IPS-15b (cell line): Measurements from ENCODE around the gene COG3.

ENCODE experiments used
- H3K27me3 ChIP-seq: one replicate; pipeline ENCODE4 v1.6.1; 2013; ENCODE audit warnings: low read length; ENCODE audit not compliant: control insufficient read depth, insufficient read depth
- H3K36me3 ChIP-seq: one replicate; pipeline ENCODE4 v1.6.1; 2013; ENCODE audit warnings: low read length; ENCODE audit not compliant: control insufficient read depth, insufficient read depth
- H3K4me1 ChIP-seq: one replicate; pipeline ENCODE4 v1.6.1; 2013; ENCODE audit warnings: mild to moderate bottlenecking, low read length; ENCODE audit not compliant: control insufficient read depth, insufficient read depth
- H3K4me3 ChIP-seq: one replicate; pipeline ENCODE4 v1.5.1; 2013; ENCODE audit warnings: low read depth, low read length
- H3K9ac ChIP-seq: one replicate; pipeline ENCODE4 v1.6.1; 2013; ENCODE audit warnings: low read depth, mild to moderate bottlenecking, low read length
- H3K9me3 ChIP-seq: one replicate; pipeline ENCODE4 v1.6.1; 2013; ENCODE audit warnings: mild to moderate bottlenecking, low read length; ENCODE audit not compliant: control insufficient read depth, insufficient read depth

COG3 gene

DNA sequence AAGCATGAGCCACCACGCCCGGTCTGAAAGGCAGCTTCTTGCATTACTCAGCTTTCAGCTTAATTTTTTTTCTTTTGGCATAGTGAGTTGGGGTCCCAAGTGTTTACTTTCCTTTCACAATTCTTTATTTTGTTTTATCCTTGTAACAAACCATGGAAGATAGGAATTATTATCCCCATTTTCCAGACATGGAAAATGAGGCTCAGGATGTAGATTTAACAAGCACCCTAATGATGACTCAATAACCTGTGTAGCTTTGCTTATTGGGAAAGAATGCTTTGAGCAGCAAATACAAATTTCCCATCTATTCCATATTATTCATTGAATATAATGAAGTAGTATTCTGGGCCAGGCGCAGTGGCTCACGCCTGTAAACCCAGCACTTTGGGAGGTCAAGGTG is 13.5 kb upstream of the COG3 start:
- Histone ChIP-seq H3K27me3 (no peaks in the 10 kb centered on the region), H3K9me3 (no peaks in the 10 kb centered on the region), H3K36me3 (no peaks in the 10 kb centered on the region)

DNA sequence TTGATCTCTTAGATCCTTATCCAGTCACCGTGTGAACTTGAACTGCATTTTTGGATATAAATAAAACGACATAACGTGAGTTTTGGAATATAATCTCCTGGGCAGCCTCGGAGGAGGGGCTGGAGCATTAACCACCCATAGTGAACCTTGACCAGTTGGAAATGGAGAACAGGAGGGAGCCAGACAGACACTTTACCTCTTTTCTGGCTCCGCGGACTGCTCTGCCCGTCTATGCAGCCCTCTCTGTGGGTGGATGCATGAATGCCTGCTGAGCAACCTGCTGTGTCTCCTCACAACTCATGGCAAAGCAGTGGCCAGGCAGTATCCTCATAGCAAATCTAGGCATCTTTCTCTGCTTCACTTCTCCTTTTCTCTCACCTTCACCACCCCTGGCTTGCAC is 10.5 kb upstream of the COG3 start:
- Histone ChIP-seq H3K4me3 (no peak overlapping the region), H3K4me1 (no peaks in the 10 kb centered on the region), H3K36me3 (no peaks in the 10 kb centered on the region), H3K27me3 (no peaks in the 10 kb centered on the region), H3K9me3 (no peaks in the 10 kb centered on the region), H3K9ac (no peak overlapping the region)

More for the DNA sequence above, 13.5 kb upstream of the COG3 start:
- Histone ChIP-seq H3K4me3 (no peak overlapping the region), H3K9ac (no peak overlapping the region), H3K4me1 (peaks cover 2% of the 10 kb centered on the region)

DNA sequence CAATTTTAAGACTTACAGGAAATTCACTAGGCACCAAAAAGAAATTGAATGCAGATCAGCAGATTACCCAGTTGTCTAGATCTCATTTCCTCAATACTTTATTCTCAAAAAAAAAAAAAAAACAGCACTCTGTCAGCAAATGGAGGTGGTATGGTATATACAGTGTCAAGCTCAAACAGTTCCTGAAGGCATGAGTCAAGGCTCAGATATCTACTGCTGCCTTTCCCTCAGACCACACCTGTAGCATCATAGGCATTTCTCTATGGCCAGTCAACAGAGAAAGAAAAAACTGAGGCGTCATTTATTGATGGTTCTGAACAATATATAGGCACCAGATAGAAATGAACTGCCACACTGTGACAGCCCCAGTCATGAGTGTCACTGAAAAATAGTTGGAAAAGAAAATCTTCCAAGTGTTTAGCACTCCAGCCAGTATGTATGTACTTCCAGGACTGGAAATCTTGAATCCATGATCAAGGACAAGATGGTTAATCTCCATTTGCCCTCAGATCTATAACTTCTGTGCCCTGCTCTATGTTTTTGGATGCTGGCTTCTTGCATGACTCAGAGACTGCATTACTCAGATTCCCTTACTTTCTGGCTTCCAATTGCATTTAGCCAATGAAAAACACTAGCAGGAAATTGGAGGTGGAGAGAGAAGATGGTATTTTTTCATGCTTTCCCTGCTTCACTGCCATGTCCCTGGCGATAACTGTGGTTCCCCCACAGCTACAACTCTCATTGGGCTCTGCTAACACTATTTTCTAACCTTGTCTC is 8.4 kb upstream of the COG3 start:
- Histone ChIP-seq H3K27me3 (no peaks in the 10 kb centered on the region), H3K4me1 (no peaks in the 10 kb centered on the region), H3K9me3 (no peaks in the 10 kb centered on the region), H3K4me3 (no peak overlapping the region), H3K36me3 (no peaks in the 10 kb centered on the region), H3K9ac (no peak overlapping the region)

DNA sequence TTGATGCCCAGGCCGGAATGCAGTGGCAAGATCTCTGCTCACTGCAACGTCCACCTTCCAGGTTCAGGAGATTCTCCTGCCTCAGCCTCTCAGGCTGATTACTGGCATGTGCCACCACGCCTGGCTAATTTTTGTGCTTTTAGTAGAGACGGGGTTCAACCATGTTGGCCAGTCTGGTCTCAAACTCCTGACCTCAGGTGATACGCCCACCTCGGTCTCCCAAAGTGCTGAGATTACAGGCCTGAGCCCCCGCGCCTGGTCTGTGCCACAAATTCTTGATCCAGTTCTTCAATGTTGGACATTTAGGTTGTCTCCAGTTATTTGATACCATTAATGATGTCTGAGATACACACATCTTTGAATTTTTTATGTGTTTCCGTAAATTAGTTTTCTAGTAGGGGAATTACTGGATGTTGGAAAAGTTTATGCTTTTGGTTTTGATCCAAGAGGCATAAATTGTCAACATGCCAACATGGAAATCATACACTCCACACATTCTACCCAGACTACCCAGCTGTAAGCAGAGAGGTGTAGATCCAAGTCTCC is 525 bp upstream of the COG3 start:
- H3K4me3 ChIP-seq, result peak overlapping the region; percentile 96
- H3K36me3 ChIP-seq, result peaks cover 4% of the 10 kb centered on the region

DNA sequence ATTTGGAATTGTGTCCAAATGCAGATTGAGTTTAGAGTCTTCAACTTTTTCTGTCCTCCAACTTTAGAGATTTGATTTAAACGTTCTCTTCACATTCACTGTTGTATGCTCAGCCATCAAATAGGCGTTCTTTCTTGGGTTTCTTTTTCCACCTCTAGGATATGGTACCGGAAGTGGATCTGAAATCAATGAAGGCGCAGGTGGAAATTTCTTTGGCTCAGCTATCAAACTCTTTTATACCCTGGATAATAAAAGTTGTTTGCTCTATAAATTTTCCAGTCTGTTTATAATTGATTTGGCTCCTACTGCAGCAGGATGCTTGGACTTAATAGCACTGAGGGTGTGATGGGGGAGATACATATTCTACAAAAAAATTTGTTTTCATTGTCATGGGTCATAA is 1.6 kb downstream of the COG3 start:
- no peak overlapping the region for H3K4me3 ChIP-seq
- H3K9me3 ChIP-seq, result no peaks in the 10 kb centered on the region
- H3K36me3 ChIP-seq, result peaks cover 4% of the 10 kb centered on the region
- no peaks in the 10 kb centered on the region for H3K27me3 ChIP-seq
- no peak overlapping the region for H3K9ac ChIP-seq
- peaks cover 9% of the 10 kb centered on the region for H3K4me1 ChIP-seq

More for the DNA sequence above, 525 bp upstream of the COG3 start:
- Histone ChIP-seq H3K27me3 (no peaks in the 10 kb centered on the region), H3K9me3 (no peaks in the 10 kb centered on the region), H3K9ac (no peak overlapping the region), H3K4me1 (peaks cover 9% of the 10 kb centered on the region)

DNA sequence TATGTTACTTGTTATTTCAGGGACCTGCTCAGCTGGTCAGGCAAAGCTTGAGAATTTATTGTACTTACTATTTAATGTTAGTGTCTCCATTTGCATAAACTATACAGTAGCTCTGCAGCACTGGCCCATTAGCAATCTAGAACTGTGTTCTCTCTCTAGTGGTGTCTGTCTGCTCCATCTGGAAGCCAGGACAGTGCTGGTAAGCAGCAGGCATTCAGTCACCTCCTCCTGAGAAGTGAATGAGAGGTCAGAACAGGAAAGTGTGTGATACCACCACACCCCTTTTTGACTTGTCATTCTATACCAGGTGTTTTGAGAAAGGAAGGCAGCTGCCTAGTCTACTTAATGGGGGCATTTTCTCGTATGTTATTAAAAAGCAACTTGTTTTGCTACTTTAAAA is 3.9 kb downstream of the COG3 start:
- no peaks in the 10 kb centered on the region for H3K27me3 ChIP-seq
- no peak overlapping the region for H3K9ac ChIP-seq
- H3K4me1 ChIP-seq, result peaks cover 9% of the 10 kb centered on the region
- H3K36me3 ChIP-seq, result peaks cover 4% of the 10 kb centered on the region
- no peak overlapping the region for H3K4me3 ChIP-seq
- no peaks in the 10 kb centered on the region for H3K9me3 ChIP-seq

DNA sequence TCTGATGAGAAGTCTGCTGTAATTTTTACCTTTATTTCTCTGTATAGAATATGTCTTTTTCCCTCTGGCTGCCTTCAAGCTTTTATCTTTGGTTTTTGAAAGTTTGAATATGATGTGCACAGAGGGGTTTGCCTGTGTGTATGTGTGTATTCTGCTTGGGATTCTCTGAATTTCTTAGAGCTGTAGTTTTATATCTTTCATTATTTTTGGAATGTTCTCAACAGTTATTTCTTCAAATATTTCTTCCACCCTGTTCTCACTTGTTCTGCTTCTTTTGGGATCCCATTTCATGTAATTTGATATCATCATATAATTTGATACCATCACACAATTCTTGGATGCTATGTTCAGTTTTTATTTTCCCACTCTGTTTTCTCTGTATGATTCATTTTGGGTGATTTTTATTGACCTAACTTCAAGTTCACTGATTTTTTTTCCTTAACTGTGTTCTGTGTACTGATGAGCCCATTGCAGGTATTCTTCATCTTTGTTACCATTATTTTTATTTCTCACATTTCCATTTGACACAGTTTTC is 7.5 kb downstream of the COG3 start:
- Histone ChIP-seq H3K9me3 (no peaks in the 10 kb centered on the region), H3K4me3 (no peak overlapping the region), H3K36me3 (no peaks in the 10 kb centered on the region), H3K4me1 (peaks cover 6% of the 10 kb centered on the region), H3K27me3 (no peaks in the 10 kb centered on the region), H3K9ac (no peak overlapping the region)

DNA sequence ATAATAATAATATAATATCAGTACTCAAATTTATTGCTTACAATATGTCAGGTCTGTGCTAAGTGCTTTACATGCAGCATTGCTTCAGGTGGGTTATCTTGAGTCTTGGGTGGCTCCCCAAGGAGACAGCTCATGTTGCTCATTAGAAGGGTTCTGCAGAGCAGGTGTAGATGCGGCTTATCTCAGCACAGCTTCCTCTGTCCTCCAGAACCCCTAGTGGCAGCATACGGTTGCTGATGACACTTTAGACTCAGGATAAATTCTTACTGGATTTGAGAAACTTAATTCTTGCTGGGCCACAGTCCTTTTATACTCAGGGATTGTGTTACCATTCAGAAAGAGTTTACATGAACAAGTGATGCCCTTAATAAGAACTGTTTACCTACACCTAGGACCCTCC is 8.9 kb downstream of the COG3 start:
- no peak overlapping the region for H3K4me3 ChIP-seq

DNA sequence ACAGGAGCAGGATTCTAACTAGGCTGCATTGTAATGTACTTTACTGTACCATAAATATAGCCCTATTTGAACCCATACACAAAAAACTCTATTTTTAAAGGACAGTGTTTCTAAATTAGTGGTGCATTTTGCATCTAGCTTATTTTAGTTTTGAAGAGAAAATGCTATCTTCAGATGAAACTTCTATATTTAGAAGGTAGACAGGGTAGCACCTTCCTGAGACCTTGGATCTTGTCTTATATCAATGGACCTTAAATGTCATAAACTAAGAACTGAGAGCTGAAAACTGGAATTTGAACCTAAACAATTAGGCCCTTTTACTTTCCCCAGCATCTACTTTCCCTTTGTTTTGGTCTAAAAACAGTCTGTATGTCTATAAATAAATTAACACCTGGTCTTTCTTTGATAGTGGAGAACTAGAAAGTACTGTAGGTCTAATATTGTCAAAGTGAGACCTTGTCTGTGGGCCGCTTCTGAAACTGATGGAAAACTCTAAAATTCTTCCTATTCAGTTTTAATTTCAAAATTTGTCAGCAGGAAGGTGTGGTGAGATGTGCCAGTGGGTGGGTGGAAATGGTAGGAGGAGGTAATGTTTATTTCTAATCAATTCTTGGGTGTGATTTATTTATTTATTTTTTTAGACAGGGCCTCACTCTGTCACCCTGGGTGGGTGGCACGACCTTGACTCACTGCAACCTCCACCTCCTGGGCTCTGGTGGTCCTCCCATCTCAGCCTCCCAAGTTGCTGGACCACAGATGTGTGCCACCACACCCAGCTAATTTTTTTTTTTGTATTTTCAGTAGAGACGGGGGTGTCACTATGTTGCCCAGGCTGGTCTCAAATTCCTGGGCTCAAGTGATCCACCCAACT is 10.1 kb downstream of the COG3 start:
- Histone ChIP-seq H3K4me3 (no peak overlapping the region), H3K4me1 (no peaks in the 10 kb centered on the region), H3K36me3 (no peaks in the 10 kb centered on the region), H3K9ac (no peak overlapping the region), H3K9me3 (no peaks in the 10 kb centered on the region), H3K27me3 (no peaks in the 10 kb centered on the region)

More for the DNA sequence above, 8.9 kb downstream of the COG3 start:
- no peaks in the 10 kb centered on the region for H3K4me1 ChIP-seq
- no peaks in the 10 kb centered on the region for H3K9me3 ChIP-seq
- no peaks in the 10 kb centered on the region for H3K36me3 ChIP-seq
- H3K9ac ChIP-seq, result no peak overlapping the region
- no peaks in the 10 kb centered on the region for H3K27me3 ChIP-seq

DNA sequence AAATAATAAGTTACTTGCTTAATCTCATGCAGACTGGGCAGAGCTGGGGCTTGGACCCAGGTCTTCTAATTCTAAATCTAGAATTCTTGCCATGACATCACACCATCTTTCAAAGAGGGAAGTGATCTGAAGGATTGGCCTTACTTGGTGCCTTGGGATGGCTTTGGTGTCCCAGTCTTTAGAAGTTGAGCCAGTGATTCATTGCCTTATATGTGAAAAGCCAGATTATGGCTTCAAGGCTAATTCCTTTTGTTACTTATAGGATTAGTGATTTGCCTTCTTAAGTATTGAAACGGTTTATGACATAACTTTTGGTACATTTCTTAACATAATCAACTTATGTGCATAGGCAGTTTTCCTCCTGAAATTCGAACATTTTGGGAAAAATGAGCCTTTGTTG is 14.9 kb downstream of the COG3 start:
- peaks cover 5% of the 10 kb centered on the region for H3K36me3 ChIP-seq
- H3K4me1 ChIP-seq, result no peaks in the 10 kb centered on the region
- no peaks in the 10 kb centered on the region for H3K27me3 ChIP-seq
- H3K9me3 ChIP-seq, result no peaks in the 10 kb centered on the region
- H3K4me3 ChIP-seq, result no peak overlapping the region
- no peak overlapping the region for H3K9ac ChIP-seq

DNA sequence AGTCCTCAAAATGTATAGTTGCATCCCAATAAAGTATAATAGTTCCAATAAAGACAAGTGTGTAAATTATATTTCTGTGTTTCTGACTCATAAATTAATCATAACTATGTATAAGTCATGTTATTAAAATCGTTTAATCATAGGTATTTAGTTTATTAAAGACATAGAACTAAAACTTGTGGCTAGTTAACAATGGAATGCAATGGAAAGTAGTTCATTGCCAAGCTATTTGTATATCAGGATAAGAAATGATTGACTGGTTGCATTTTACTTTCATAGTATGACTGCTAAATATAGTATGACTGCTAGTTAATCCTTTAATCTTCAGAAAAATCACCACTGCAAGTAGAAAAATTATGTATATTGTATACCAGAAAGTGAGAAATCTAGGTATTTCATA is 16.9 kb downstream of the COG3 start:
- Histone ChIP-seq H3K27me3 (no peaks in the 10 kb centered on the region), H3K36me3 (peaks cover 11% of the 10 kb centered on the region), H3K4me1 (no peaks in the 10 kb centered on the region), H3K4me3 (no peak overlapping the region), H3K9me3 (no peaks in the 10 kb centered on the region), H3K9ac (no peak overlapping the region)
